ENCODE measurements around the gene AOAH. TPM values are rescaled to one million over a fixed set of nuclear protein-coding genes. Genes with fewer than 3 reads are reported as not detected.
"Not testable (repeated sequence)": the region's sequence is repeated elsewhere in the genome, so short reads cannot be mapped to it uniquely, and the experiment has no call there.

AOAH gene
- polyA plus RNA-seq, 6 donors from 2014 or later = 1.8 to 4.4 (median 2.3) TPM

GRCh38 chr7:36515847-36516246 lies 208.4 kb downstream of the AOAH start:
- Mint-ChIP-seq H3K4me3 (no peak overlapping the region), H3K27ac (peak overlapping the region in 2 of 6 donors; percentile 0 to 1), H3K27me3 (no peaks in the 10 kb centered on the region), H3K9me3 (no peaks in the 10 kb centered on the region), H3K36me3 (no peaks in the 10 kb centered on the region), H3K4me1 (peaks cover 0 to 5% (median 0%) of the 10 kb centered on the region in 3 donors)
- ATAC-seq (ENCODE audit: low read depth in 2 of 2) = no peak
- no peak for DNase-seq

GRCh38 chr7:36514289-36515243 lies 209.7 kb downstream of the AOAH start:
- Mint-ChIP-seq H3K27me3 (no peaks in the 10 kb centered on the region), H3K4me1 (peaks cover 0 to 5% (median 0%) of the 10 kb centered on the region in 3 donors), H3K9me3 (no peaks in the 10 kb centered on the region), H3K36me3 (no peaks in the 10 kb centered on the region), H3K4me3 (no peak overlapping the region), H3K27ac (peak overlapping the region in 1 of 6 donors; percentile 39)
- ATAC-seq (ENCODE audit: low read depth in 2 of 2) (no peak), DNase-seq (no peak)

DNA sequence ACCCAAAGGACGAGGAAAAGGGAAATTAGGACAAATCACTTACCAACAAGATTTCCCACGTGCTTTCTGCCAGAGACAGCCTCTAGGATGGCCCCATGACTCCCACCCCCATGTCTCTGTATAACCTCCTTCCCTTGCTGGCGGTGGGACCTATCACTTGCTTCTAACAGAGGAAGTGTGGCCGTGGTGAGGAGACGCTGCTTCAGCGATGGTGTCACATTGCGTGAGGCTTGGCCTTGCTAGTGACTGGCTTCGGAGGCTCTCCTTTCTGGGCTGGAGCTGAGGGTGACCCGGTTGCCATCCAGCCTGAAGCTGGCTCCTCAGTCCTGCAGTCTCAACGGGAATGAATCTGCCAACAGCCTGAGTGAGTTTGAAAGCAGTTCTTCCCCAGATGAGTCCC lies 210.9 kb downstream of the AOAH start:
- no peak overlapping the region for H3K27ac Mint-ChIP-seq
- DNase-seq (no peak), ATAC-seq (ENCODE audit: low read depth in 2 of 2) (no peak)

DNA sequence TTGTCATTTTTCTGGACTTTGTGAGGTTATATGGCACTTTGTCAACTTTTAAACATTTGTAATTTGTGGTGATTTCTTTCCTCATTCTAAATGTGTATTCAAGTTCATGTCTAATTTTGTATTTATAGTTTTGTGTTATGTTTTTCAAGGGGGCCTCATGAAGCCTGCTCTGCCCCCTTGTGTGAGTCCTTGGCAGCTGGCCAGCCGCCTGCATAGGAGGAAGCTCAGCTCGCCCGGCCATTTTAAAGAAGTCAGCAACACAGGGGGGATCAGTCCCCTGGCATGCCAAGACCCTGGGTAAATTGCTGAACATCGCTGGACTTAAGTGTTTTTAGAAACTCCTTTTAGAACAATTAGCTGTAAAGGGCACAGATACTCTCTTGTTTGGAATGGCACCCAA lies 211.7 kb downstream of the AOAH start:
- peaks cover 0 to 5% (median 0%) of the 10 kb centered on the region in 3 donors for H3K4me1 Mint-ChIP-seq
- H3K4me3 Mint-ChIP-seq = no peak overlapping the region
- no peaks in the 10 kb centered on the region for H3K27me3 Mint-ChIP-seq
- no peak for DNase-seq
- no peaks in the 10 kb centered on the region for H3K9me3 Mint-ChIP-seq
- ATAC-seq (ENCODE audit: low read depth in 2 of 2) = no peak
- no peaks in the 10 kb centered on the region for H3K36me3 Mint-ChIP-seq
- H3K27ac Mint-ChIP-seq = no peak overlapping the region

More for the DNA sequence above, 210.9 kb downstream of the AOAH start:
- H3K36me3 Mint-ChIP-seq = no peaks in the 10 kb centered on the region
- peaks cover 0 to 5% (median 0%) of the 10 kb centered on the region in 3 donors for H3K4me1 Mint-ChIP-seq
- H3K9me3 Mint-ChIP-seq = no peaks in the 10 kb centered on the region
- no peaks in the 10 kb centered on the region for H3K27me3 Mint-ChIP-seq
- peak overlapping the region in 1 of 8 donors; percentile 52 for H3K4me3 Mint-ChIP-seq

DNA sequence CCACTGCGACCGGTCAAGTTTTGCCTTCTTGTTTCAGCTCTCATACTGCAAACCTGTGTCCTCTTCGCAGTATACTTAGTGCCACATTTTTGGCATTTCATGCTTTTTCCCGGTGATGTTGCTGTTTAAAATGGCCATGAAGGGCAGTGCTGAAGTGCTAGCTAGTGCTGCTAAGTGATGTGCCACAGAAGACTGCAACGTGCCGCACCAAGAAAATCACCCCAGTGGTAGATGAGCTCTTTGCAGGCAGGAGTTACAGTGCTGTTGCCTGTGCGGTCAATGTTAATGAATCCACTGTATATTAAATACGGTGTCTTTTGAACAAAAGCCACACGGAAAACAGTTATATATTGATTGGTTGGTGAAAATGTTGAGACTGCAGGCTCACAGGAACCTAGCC lies 214.3 kb downstream of the AOAH start:
- Mint-ChIP-seq H3K27me3 (no peaks in the 10 kb centered on the region), H3K4me3 (no peak overlapping the region), H3K4me1 (no peaks in the 10 kb centered on the region), H3K9me3 (peaks cover 0 to 2% (median 0%) of the 10 kb centered on the region in 7 donors), H3K36me3 (no peaks in the 10 kb centered on the region), H3K27ac (no peak overlapping the region)
- ATAC-seq (ENCODE audit: low read depth in 2 of 2) (no peak), DNase-seq (no peak)

GRCh38 chr7:36507475-36508440 lies 216.5 kb downstream of the AOAH start:
- H3K4me1 Mint-ChIP-seq = no peaks in the 10 kb centered on the region
- DNase-seq (no peak), ATAC-seq (ENCODE audit: low read depth in 2 of 2) (no peak)
- peaks cover 0 to 9% (median 3%) of the 10 kb centered on the region in 7 donors for H3K9me3 Mint-ChIP-seq
- H3K27me3 Mint-ChIP-seq = no peaks in the 10 kb centered on the region
- H3K36me3 Mint-ChIP-seq = no peaks in the 10 kb centered on the region
- H3K27ac Mint-ChIP-seq = no peak overlapping the region
- no peak overlapping the region for H3K4me3 Mint-ChIP-seq

- no peak overlapping the region for H3K27ac Mint-ChIP-seq
- no peaks in the 10 kb centered on the region for H3K36me3 Mint-ChIP-seq
- no peak for ATAC-seq (ENCODE audit: low read depth in 2 of 2)
- peaks cover 0 to 9% (median 3%) of the 10 kb centered on the region in 7 donors for H3K9me3 Mint-ChIP-seq
- H3K4me3 Mint-ChIP-seq = no peak overlapping the region
- no peak for DNase-seq
- H3K27me3 Mint-ChIP-seq = no peaks in the 10 kb centered on the region
- H3K4me1 Mint-ChIP-seq = no peaks in the 10 kb centered on the region
Measured at GRCh38 chr7:36506820-36507219, 217.5 kb downstream of the AOAH start.

DNA sequence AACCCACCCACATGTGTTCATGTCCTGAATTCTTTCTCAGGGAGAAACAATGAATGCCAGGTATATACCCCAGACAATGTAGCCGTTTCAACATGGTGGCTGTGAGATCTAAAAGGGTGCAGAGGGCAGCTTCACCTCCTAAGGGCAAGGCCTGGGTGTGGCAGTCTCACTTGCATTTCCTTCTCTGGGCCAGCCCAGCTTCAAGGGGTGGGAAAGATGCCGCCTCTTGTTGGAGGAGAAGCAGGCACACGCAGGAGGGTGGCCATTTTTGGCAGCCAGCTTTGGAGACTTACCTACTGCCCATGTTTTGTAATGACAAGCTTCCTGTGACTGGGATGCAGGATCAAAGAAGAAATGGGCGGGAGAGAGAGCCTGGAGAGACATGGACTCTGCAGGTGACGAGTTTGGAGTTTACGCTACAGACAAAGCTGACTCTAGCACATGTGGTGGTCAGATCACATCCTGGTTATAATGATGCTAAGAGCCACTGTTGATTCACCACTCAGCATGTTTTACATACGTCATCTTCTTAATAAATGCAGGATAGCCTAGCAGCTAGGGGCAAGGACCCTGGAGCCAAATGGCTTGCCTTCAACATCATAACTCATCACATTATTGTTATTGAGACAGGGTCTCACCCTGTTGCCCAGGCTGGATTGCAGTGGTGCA lies 218.0 kb downstream of the AOAH start:
- Mint-ChIP-seq H3K4me3 (no peak overlapping the region), H3K27ac (peak overlapping the region in 1 of 6 donors; percentile 33), H3K36me3 (no peaks in the 10 kb centered on the region), H3K27me3 (no peaks in the 10 kb centered on the region), H3K9me3 (peaks cover 0 to 9% (median 3%) of the 10 kb centered on the region in 7 donors), H3K4me1 (no peaks in the 10 kb centered on the region)
- DNase-seq = no peak
- ATAC-seq (ENCODE audit: low read depth in 2 of 2) = no peak

GRCh38 chr7:36504617-36505016 lies 219.7 kb downstream of the AOAH start:
- H3K27ac Mint-ChIP-seq; H3K4me3 Mint-ChIP-seq; H3K36me3 Mint-ChIP-seq; ATAC-seq (ENCODE audit: low read depth in 2 of 2); DNase-seq; H3K9me3 Mint-ChIP-seq; H3K4me1 Mint-ChIP-seq; H3K27me3 Mint-ChIP-seq: not testable (repeated sequence)

DNA sequence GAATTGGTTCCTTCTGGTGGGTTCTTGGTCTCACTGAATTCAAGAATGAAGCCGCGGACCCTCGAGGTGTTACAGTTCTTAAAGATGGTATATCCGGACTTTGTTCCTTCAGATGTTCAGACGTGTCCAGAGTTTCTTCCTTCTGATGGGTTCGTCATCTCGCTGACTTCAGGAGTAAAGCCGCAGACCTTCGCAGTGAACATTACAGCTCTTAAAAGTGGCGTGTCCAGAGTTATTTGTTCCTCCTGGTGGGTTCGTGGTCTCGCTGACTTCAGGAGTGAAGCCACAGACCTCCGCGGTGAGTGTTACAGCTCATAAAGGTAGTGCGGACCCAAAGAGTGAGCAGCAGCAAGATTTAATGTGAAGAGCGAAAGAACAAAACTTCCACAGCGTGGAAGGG lies 220.1 kb downstream of the AOAH start:
- H3K4me3 Mint-ChIP-seq; H3K36me3 Mint-ChIP-seq; H3K4me1 Mint-ChIP-seq; H3K27me3 Mint-ChIP-seq; ATAC-seq (ENCODE audit: low read depth in 2 of 2); H3K27ac Mint-ChIP-seq; DNase-seq: not testable (repeated sequence)
- H3K9me3 Mint-ChIP-seq = peaks cover 0 to 12% (median 3%) of the 10 kb centered on the region in 7 donors

DNA sequence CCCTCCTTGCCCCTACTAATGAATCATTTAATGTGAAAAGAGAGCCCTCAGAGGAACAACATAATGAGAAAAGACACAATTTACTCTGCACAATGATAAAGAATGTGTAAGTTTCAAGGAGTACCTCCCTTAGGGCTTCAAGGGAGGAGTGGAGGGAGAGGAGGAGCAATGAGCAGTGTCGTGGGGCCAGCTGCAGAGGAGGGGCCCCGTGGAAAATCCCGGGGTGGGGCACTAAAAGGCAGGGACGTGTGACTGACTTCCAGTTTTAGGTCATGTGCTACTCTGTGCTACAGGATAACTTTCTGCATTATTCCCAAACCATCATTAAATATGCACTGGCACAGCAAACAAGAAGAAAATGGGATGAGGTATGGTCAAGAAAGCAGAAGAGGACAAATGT lies 226.5 kb downstream of the AOAH start:
- Mint-ChIP-seq H3K9me3 (peaks cover 0 to 7% (median 0%) of the 10 kb centered on the region in 7 donors), H3K27ac (no peak overlapping the region), H3K4me1 (no peaks in the 10 kb centered on the region), H3K27me3 (peaks cover 0 to 18% (median 4%) of the 10 kb centered on the region in 3 donors), H3K36me3 (no peaks in the 10 kb centered on the region), H3K4me3 (no peak overlapping the region)
- no peak for ATAC-seq (ENCODE audit: low read depth in 2 of 2)
- DNase-seq = no peak

- DNase-seq; ATAC-seq (ENCODE audit: low read depth in 2 of 2); H3K4me1 Mint-ChIP-seq; H3K27ac Mint-ChIP-seq; H3K9me3 Mint-ChIP-seq; H3K36me3 Mint-ChIP-seq: not testable (repeated sequence)
- Mint-ChIP-seq H3K27me3 (peaks cover 0 to 18% (median 4%) of the 10 kb centered on the region in 3 donors), H3K4me3 (peak overlapping the region in 1 of 8 donors; percentile 3)
Measured at GRCh38 chr7:36497176-36497575, 227.1 kb downstream of the AOAH start.

- peaks cover 0 to 7% (median 0%) of the 10 kb centered on the region in 7 donors for H3K9me3 Mint-ChIP-seq
- H3K27ac Mint-ChIP-seq = no peak overlapping the region
- no peak for ATAC-seq (ENCODE audit: low read depth in 2 of 2)
- H3K27me3 Mint-ChIP-seq = peaks cover 0 to 18% (median 4%) of the 10 kb centered on the region in 3 donors
- DNase-seq = no peak
- no peak overlapping the region for H3K4me3 Mint-ChIP-seq
- no peaks in the 10 kb centered on the region for H3K4me1 Mint-ChIP-seq
- no peaks in the 10 kb centered on the region for H3K36me3 Mint-ChIP-seq
Measured at GRCh38 chr7:36496576-36496975, 227.7 kb downstream of the AOAH start.
